Measurements from ENCODE around the gene KCNQ5.
"Not testable (repeated sequence)": the region's sequence is repeated elsewhere in the genome, so short reads cannot be mapped to it uniquely, and the experiment has no call there.

The KCNQ5 gene

GRCh38 chr6:72857791-72858585, 236.1 kb downstream of the KCNQ5 start:
- DNase-seq = no peak

GRCh38 chr6:72861059-72861458, 239.2 kb downstream of the KCNQ5 start:
- DNase-seq = no peak

DNA sequence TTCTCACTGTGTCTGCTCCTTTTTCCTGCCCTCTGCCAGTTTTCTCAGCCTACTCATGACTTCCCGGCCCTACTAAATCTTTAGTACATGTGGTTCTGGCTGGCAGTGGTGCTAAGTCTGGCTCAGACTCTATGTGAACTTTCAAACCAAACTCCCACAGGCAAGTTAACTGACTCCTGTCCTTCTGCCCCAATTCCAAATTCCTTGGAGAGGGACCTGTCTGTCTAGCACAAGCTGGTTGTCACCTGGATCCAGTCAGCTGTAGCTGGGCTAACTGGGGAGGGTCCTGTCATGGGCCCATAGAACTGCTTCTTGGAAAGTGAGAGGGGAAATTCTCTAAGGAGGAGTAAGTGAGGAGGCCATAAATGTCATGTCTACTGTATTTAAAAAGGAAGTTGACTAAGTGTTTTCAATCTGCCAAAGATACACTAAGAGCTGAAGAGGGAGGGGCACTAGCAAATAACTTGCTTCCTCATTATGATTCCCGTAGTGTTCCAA, 240.1 kb downstream of the KCNQ5 start:
- no peak for DNase-seq

DNA sequence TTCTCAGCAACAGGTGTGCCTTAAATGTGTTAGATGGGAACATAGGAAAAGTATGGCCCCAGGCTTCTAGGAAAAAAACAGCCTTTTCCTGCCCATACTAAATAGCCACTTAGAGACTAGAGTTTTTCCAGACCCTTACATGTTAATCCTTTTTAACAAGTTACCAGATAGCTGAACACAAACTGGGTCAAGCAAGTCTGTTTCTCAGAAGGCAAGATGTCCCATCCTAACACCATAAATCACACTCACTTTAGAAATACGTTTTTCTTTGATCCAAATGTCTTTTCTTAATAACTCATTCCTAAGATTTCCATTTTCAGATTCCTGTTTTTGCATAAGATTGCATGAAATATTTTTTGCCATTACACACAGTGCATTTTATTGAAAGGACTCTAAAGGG, 241.3 kb downstream of the KCNQ5 start:
- no peak for DNase-seq

DNA sequence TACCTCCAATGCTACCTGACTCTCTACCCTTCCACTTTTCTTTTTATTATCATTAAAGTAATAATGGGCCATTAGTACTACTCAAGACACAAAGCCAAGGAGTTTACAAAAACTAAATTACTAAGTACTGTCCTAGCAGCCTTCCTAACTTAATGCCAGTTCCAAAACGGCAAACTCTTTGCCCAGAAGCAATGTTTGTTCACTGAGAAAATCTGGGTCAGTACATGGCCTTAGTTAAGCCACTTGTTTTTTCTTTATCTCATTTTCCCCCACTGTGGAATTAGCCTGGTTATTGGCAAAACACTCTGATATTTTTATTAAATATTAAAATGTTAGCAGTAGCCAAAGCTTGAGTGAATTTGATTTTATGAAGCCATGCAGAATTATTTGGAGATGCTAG, 242.4 kb downstream of the KCNQ5 start:
- DNase-seq = no peak

GRCh38 chr6:72864799-72865198, 242.9 kb downstream of the KCNQ5 start:
- no peak for DNase-seq

GRCh38 chr6:72865467-72865866, 243.6 kb downstream of the KCNQ5 start:
- DNase-seq = no peak

DNA sequence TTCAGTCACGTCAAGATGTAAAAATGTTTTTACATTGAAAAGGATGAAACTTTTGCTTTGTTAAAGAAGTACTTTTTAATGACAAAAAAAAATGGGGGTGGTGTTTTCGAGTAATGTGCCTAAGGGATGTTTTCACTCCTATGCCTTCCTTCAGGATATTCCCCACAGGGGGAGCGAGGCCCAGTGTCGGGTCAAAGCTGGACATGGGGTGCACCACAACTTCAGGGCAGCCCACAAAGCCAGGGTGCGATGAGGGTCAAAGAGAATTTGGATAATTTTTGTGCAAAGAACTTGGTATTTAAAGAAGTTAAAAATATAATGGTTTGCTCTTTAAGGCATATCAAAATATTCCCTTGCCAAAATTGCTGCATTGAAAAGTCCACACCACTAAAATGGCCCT, 247.8 kb downstream of the KCNQ5 start:
- DNase-seq = no peak

GRCh38 chr6:72873433-72873832, 251.6 kb downstream of the KCNQ5 start:
- DNase-seq = no peak

- no peak for DNase-seq
Observed at GRCh38 chr6:72876256-72876655, 254.4 kb downstream of the KCNQ5 start.

DNA sequence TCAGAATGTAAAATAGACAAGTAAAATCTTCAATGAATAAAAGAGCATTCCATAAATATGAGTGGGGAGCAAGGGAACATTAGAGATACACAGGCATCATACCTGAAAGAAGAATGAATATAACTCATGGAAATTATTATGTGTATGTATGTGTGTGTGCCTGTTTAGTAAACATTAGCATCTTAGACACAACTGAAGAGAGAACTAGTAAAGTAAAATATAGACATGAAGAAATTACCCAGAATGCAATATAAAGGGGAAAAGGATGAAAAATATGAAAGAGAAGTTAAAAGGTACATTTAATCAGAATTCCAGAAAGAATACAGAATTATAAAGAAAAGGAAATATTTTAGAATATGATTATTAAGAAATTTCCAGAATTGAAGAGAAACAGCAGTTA, 264.3 kb downstream of the KCNQ5 start:
- no peak for DNase-seq

DNA sequence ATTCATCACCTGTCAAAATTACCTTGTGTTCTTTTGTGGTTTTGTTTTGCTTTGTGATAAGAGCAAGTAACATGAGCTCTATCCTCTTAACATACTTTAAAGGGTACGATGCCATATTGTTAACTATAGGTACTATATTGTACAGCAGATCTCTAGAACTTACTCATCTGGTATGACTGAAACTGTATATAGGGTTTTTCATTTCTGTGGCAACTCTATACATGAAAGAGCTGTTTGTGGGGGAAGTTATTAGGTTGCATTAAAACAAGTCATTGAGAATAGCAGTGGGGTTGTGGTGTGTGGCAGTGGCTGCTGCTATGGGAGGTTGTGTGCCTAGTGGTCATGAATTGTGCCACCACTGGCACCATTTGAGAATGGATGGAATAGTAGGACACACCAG, 268.4 kb downstream of the KCNQ5 start:
- DNase-seq = no peak

DNA sequence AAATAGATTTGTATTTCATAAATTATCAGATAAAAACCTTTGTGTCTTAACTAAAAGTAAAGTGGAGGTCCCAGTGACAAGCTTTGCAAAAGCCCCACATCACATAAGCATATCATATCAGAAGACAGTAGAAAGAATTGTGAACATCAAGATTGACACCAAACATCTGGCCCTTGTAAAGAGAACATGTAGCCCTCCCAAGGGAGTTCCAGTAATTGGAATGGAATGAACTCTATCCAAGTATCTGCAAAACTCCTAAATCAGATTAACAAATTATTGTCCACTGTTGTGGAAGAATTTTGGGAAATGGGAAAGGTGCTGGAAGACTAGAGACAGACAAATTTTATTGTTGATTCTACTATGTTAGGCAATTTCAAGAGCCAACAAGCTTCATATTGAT, 268.8 kb downstream of the KCNQ5 start:
- DNase-seq = no peak

DNA sequence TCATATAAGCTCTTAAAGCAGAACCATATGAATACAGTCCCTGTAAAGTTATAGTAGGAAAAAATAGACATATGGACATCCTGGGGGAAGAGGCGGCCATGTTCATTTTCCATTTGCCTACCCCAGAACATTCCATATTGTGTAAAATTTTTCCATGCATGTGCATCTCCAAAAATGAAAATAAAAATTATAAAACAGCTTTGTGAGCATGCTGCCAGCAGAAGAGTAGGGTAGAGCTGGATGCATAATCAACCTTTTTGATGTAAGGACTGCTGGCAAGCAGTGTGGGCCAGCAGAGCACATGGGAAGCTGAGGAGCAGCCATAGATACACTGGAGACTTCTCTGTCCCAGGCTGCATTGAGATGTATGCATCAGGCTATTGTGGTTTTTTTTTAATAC, 271.0 kb downstream of the KCNQ5 start:
- no peak for DNase-seq

DNA sequence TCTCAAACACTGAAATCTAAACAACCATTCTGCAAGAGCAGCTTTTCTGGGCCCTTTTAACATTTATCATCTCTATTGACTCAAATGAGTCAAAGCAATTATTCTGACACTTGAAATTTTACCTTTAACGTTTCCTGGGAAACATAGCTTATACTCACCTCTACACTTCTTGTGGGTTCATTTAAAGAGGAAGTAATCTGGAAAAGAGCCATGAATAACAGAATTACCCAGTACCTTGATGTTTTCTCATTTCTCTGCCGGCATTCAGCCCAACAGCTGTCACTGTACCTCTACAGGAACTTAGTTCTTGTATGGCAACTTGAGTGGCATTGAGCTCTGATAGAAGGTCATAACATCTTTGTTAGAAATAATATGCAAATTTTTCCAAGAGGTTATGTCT, 272.2 kb downstream of the KCNQ5 start:
- no peak for DNase-seq

DNA sequence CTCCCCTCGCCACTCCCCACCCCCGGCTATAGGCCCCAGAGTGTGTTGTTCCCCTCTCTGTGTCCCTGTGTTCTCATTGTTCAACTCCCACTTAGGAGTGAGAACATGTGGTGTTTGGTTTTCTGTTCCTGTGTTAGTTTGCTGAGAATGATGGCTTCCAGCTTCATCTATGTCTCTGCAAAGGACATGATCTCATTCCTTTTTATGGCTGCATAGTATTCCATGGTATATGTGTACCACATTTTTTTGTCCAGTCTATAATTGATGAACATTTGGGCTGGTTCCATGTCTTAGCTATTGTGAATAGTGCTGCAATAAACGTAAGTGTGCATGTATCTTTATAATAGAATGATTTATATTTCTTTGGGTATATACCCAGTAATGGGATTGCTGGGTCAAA, 276.4 kb downstream of the KCNQ5 start:
- not testable (repeated sequence) for DNase-seq

- DNase-seq = no peak
Observed at GRCh38 chr6:72905705-72906478, 284.0 kb downstream of the KCNQ5 start.

DNA sequence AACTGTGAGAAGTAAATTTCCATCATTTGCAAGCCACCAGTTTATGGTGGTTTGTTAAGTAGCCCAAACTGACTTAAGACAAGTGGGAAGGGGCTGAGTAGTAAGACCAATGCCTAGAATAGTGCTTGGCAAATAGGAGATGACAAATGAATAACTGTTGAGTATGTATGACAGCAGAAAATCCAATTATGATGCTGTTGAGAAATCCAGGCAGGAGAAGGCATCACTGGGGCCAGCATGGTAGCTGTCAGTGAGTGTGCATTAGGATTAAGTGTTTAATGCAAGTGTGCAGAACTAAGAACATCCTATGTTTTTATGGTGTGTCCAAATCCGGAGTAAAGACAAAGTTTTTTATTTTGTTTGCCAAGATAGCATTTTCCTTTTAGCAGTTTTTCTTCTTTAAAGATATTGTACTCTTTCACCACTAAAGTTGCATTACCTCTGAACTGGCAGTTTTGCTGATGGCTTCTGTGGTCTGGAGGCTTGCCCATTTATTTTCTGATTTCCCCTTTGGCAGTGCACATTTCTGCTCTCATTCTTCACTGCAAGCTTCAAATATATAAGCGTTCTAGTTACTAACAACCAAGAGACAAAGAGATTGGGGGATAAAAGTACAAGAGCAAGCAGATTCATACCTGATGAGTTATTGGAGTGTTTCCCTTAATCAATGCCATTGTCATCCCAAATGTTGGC, 289.7 kb downstream of the KCNQ5 start:
- DNase-seq = no peak

GRCh38 chr6:72913797-72914196, 291.9 kb downstream of the KCNQ5 start:
- DNase-seq = no peak

GRCh38 chr6:72916298-72916697, 294.4 kb downstream of the KCNQ5 start:
- DNase-seq = no peak

GRCh38 chr6:72916906-72917305, 295.0 kb downstream of the KCNQ5 start:
- no peak for DNase-seq

DNA sequence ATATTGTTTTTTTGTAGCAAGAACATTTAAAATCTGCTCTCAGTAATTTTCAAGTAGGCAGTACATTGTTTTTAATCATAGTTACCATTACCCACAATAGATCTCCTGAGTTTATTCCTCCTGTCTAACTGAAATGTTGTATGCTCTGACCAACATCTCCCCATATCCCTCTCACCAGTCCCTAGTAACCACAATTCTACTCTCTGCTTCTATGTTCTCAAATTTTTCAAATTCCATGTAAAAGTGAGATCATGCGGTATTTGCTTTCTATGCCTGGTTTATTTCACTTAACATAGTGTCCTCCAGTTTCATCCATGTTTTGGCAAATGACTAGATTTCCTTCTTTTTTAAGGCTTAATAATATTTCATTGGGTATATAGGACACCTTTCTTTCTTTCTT, 300.5 kb downstream of the KCNQ5 start:
- no peak for DNase-seq

DNA sequence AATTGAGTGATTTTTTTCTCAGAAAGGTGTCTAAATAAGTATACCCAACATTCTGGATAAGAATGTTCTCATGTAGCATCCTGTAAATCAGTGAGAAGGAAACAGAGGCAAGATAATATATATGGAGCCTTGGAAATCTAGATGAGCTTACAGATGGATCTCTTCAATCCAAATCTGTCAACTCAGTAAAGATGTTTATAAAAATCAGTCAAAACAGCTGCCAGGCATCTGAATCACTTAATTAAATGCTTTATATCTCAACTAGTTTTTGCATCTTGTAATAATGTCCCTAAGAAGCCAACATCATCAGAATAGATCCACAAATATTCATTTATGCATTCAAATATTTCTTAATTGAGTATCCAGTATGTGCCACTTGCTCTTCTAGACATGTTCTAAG, 303.3 kb downstream of the KCNQ5 start:
- DNase-seq = no peak
